ENCODE results near the gene CIAO2A.
A peak's percentile ranks its signal among the peaks of the same experiment; 100 is the strongest.
"Not testable (repeated sequence)": the region's sequence is repeated elsewhere in the genome, so short reads cannot be mapped to it uniquely, and the experiment has no call there.

The CIAO2A gene

DNA sequence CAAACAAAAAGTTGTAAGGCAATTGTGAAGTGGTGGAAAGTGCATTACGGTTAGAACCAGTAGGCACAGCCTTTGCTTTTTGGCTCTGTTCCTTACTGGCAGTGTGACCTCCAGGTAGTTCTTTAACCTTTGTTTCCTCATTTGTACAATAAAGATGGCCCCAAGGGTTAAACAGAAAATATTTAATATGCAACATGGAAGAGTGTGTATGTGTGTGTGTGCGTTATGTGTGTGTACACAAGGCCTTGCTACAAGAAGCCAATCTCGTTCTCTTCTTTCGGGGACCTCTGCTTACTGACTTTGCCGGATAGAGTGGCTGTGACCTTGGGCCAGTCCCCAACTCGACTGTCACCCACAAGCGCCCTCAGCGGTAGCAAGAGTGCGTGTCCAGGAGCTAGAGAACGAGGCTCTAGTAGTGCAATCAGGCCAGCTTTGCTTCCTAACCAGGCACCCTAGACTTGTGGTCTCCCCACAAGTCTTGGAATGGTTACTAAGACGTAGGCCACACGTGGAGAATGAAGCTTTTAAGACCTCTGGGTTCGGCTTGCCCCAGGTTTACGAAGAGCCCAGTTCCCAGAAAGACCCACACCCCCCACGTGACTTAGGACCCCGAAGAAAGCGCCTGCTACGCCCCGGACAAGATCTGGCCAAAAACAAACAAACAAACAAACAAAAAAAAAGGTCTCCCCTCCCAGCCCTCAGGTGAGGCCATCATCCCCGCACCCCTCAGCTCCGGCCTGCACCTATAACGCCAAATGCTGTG lies 593 bp downstream of the CIAO2A start:
- peak; percentile 53 for DNase-seq (ENCODE audit: low read depth)
- in situ Hi-C loops (cut with HindIII; ENCODE audit: low sequenced_read_pairs) = no loop called here
- peak overlapping the region; percentile 85 for H3K4me3 ChIP-seq (ENCODE audit: low read depth, low read length)
- peak; percentile 14 for TF ChIP-seq CTCF (IDR thresholded peaks at IDR 0.05; ENCODE audit: low read depth, low read length, missing control alignments)

DNA sequence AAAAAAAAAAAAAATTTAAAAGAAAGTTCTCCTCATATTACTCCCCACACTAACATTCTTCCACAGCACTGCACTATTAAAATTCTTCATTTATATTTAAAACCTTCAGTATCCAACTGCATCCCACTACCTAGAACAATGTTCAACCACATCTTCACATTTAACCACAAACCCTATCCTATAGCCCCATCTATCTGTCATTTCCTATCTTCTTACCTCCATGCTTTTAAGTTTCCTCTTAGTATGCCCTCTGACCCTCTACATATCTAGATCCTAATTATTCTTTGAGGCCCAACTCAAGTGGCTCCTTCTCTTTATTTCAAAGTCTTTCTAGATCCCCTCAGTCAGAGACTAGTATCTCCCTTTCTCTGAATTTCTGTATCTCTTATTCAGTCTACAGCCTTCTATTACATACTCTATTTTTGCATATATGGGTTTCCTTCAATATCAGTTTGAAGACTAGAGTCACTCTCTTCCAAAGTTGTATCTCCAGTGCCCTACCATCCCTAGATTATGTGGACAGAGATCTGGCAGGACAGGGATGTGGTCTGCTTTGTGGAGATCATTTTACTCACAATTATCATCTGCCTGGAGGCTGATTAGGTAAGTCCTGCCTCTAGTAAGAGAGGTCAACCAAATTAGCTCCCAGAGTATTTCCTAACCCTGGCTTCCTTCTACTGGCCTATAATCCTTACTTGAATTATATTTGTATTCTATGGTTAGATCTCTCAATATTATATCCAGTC lies 1.4 kb downstream of the CIAO2A start:
- peak overlapping the region; percentile 85 for H3K4me3 ChIP-seq (ENCODE audit: low read depth, low read length)
- no peak for TF ChIP-seq CTCF (IDR thresholded peaks at IDR 0.05; ENCODE audit: low read depth, low read length, missing control alignments)
- in situ Hi-C loops (cut with HindIII; ENCODE audit: low sequenced_read_pairs) = no loop called here
- no peak for DNase-seq (ENCODE audit: low read depth)

GRCh38 chr15:64090527-64090926 lies 3.1 kb downstream of the CIAO2A start:
- no peak overlapping the region for H3K4me3 ChIP-seq (ENCODE audit: low read depth, low read length)
- no peak for DNase-seq (ENCODE audit: low read depth)
- in situ Hi-C loops (cut with HindIII; ENCODE audit: low sequenced_read_pairs) = no loop called here
- no peak for TF ChIP-seq CTCF (IDR thresholded peaks at IDR 0.05; ENCODE audit: low read depth, low read length, missing control alignments)

- TF ChIP-seq CTCF (IDR thresholded peaks at IDR 0.05; ENCODE audit: low read depth, low read length, missing control alignments) = no peak
- H3K4me3 ChIP-seq (ENCODE audit: low read depth, low read length) = no peak overlapping the region
- no peak for DNase-seq (ENCODE audit: low read depth)
- in situ Hi-C loops (cut with HindIII; ENCODE audit: low sequenced_read_pairs) = no loop called here
Measured at GRCh38 chr15:64089543-64090280, 3.9 kb downstream of the CIAO2A start.

- no peak for TF ChIP-seq CTCF (IDR thresholded peaks at IDR 0.05; ENCODE audit: low read depth, low read length, missing control alignments)
- no peak overlapping the region for H3K4me3 ChIP-seq (ENCODE audit: low read depth, low read length)
- in situ Hi-C loops (cut with HindIII; ENCODE audit: low sequenced_read_pairs) = no loop called here
- DNase-seq (ENCODE audit: low read depth) = no peak
Measured at GRCh38 chr15:64082757-64083156, 10.9 kb downstream of the CIAO2A start.

GRCh38 chr15:64073496-64073895 lies 20.1 kb downstream of the CIAO2A start:
- in situ Hi-C loops (cut with HindIII; ENCODE audit: low sequenced_read_pairs); DNase-seq (ENCODE audit: low read depth); H3K4me3 ChIP-seq (ENCODE audit: low read depth, low read length): not testable (repeated sequence)

All from astrocyte of the cerebellum (primary cell).